Transverse colon (tissue), 4 donors: ENCODE results near the gene MSANTD3. TPM values are rescaled to one million over a fixed set of nuclear protein-coding genes. Genes with fewer than 3 reads are reported as not detected.

ENCODE experiments used
- DNase-seq: peaks from one replicate; pipeline ENCODE4 v3.0.0-alpha.2; 2019
- H3K27ac ChIP-seq, 4 donors: fragments of 200-600 bp; sonication (generic); 2 replicates each; pipeline ENCODE4 v1.5.1; 2016 to 2018; ENCODE audit warnings: inconsistent platforms in 4 of 4
- H3K27me3 ChIP-seq: fragments of 200-600 bp; sonication (generic); 2 replicates; pipeline ENCODE4 v1.5.1; 2017; ENCODE audit warnings: inconsistent platforms
- H3K36me3 ChIP-seq, 4 donors: fragments of 200-600 bp; sonication (generic); 2 replicates each; pipeline ENCODE4 v1.5.1; 2017 to 2019; ENCODE audit warnings: inconsistent platforms in 4 of 4
- H3K4me1 ChIP-seq, 4 donors: fragments of 200-600 bp; sonication (generic); 2 replicates each; pipeline ENCODE4 v1.5.1; 2017 to 2020; ENCODE audit warnings: inconsistent platforms in 4 of 4
- H3K4me3 ChIP-seq, 4 donors: fragments of 200-600 bp; sonication (generic); 1 replicate in 1 of 4; 2 replicates in 3 of 4; pipeline versions ENCODE4 v1.5.1 to v1.6.1; 2017 to 2019; ENCODE audit warnings: inconsistent platforms in 4 of 4
- H3K9me3 ChIP-seq, 2 donors: fragments of 200-600 bp; sonication (generic); 2 replicates each; pipeline ENCODE4 v1.5.1; 2017 to 2019; ENCODE audit warnings: inconsistent platforms in 2 of 2
- EP300 ChIP-seq: sonication (generic); formaldehyde crosslinking; IDR thresholded peaks from one replicate; pipeline ENCODE4 v1.6.1; 2017; ENCODE audit warnings: antibody characterized with exemption, low read depth
- POLR2A ChIP-seq: fragments of 450-650 bp; IDR thresholded peaks from one replicate; pipeline ENCODE4 v1.6.1; 2016; ENCODE audit warnings: antibody characterized with exemption, mild to moderate bottlenecking, moderate library complexity
- POLR2AphosphoS5 ChIP-seq, 3 donors: sonication (generic); formaldehyde crosslinking; IDR thresholded peaks; one replicate each; pipeline ENCODE4 v1.6.1; 2016; ENCODE audit warnings: antibody characterized with exemption in 3 of 3
- WGBS, 2 donors: methylation state at CpG; one replicate each; pipeline ENCODE4 v1.1.5; 2018; ENCODE audit warnings: low coverage in 1 of 2; 5-methylcytosine and 5-hydroxymethylcytosine counted together
- in situ Hi-C, 4 donors: fragments of 200-750 bp; cut with MboI; loops; one replicate each; pipeline versions ENCODE4 v1.15.0 to v1.15.1; 2017; ENCODE audit warnings: low sequenced_read_pairs in 3 of 4, low pct_ligation_motif_present in 1 of 4, low pct_unique_long_range_greater_than_20kb in 1 of 4
- intact Hi-C: fragments of 100-400 bp; cut with DNase I; formaldehyde crosslinking; loops from one replicate; pipeline ENCODE4 v1.15.1; 2023; ENCODE audit warnings: low total_unique reads
- total RNA-seq, 4 donors: library from RNA; depleted of rRNA; stranded (reverse); fragments of >200 nt; gene quantifications; one replicate each; pipeline ENCODE4 v1.1.0, GENCODE V29; 2016
- TF ChIP-seq, protein P1 (sequence below), 5 experiments: fragments of 200-600 bp in 3 of 5; fragments of 450-650 bp in 2 of 5; sonication (generic) in 3 of 5; IDR thresholded peaks; 1 replicate in 2 of 5; 2 replicates in 3 of 5; pipeline ENCODE4 v1.5.1; 2016 to 2017; ENCODE audit warnings: antibody characterized with exemption in 5 of 5, inconsistent platforms in 3 of 5, mild to moderate bottlenecking in 2 of 5, moderate library complexity in 1 of 5

MSANTD3 gene
- total RNA-seq, 4 donors from 2014 or later = 7.1 to 26.3 (median 10.5) TPM

DNA sequence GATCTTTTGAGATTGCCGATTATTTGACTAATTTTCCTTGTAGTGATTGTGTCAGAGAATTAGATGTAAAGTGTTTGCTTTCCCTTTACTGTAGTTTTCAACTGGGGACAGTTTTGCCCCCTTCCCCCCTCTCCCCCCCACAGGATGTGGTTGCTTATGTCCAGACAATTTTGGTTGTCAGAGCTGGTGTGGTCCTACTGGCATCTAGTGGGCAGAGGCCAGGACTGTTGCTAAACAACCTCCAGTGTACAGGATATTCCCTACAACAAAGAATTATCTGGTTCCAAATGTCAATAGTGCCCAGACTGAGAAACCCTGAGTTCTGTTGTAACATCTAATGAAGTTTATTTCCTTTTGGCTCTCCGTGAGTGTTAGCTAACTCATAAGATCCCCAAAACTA is 66.0 kb downstream of the MSANTD3 start:
- 71 to 81% methylated on average over 2 of the region's 2 CpGs for WGBS, 2 donors
- no peaks in the 10 kb centered on the region for H3K36me3 ChIP-seq
- no peaks in the 10 kb centered on the region for H3K4me1 ChIP-seq
- in situ Hi-C loops = no loop called here
- no peak for DNase-seq
- intact Hi-C loops = no loop called here
- TF ChIP-seq POLR2AphosphoS5 (IDR thresholded peaks at IDR 0.05) (no peak), EP300 (no peak), POLR2A (no peak)
- TF ChIP-seq, protein P1, sequence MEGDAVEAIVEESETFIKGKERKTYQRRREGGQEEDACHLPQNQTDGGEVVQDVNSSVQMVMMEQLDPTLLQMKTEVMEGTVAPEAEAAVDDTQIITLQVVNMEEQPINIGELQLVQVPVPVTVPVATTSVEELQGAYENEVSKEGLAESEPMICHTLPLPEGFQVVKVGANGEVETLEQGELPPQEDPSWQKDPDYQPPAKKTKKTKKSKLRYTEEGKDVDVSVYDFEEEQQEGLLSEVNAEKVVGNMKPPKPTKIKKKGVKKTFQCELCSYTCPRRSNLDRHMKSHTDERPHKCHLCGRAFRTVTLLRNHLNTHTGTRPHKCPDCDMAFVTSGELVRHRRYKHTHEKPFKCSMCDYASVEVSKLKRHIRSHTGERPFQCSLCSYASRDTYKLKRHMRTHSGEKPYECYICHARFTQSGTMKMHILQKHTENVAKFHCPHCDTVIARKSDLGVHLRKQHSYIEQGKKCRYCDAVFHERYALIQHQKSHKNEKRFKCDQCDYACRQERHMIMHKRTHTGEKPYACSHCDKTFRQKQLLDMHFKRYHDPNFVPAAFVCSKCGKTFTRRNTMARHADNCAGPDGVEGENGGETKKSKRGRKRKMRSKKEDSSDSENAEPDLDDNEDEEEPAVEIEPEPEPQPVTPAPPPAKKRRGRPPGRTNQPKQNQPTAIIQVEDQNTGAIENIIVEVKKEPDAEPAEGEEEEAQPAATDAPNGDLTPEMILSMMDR (IDR thresholded peaks at IDR 0.05) = no peak
- no peaks in the 10 kb centered on the region for H3K27me3 ChIP-seq
- no peaks in the 10 kb centered on the region for H3K9me3 ChIP-seq
- no peak overlapping the region for H3K4me3 ChIP-seq
- no peak overlapping the region for H3K27ac ChIP-seq

DNA sequence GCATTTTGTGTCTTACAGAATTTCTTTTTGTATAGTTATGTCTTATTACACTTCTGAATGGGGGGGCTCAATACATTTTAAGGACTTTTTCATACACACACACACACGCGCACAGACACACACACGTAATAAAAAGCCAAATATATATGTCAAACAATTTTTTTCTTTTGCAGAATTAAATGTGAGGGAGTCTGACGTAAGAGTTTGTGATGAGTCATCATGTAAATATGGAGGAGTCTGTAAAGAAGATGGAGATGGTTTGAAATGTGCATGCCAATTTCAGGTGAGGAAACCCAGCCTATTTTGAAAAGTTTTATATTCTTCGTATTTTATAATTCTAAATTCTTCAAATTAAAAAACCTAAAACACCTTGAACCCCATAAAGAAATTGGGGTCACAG is 71.6 kb downstream of the MSANTD3 start:
- intact Hi-C loops = no loop called here
- WGBS, 2 donors = 77 to 86% methylated on average over 5 of the region's 5 CpGs
- Histone ChIP-seq H3K4me1 (no peaks in the 10 kb centered on the region), H3K27ac (no peak overlapping the region), H3K27me3 (no peaks in the 10 kb centered on the region), H3K9me3 (no peaks in the 10 kb centered on the region), H3K36me3 (no peaks in the 10 kb centered on the region), H3K4me3 (no peak overlapping the region)
- in situ Hi-C loops = no loop called here
- no peak for DNase-seq
- TF ChIP-seq, protein P1 (IDR thresholded peaks at IDR 0.05) = no peak
- TF ChIP-seq POLR2A (no peak), POLR2AphosphoS5 (IDR thresholded peaks at IDR 0.05) (no peak), EP300 (no peak)

DNA sequence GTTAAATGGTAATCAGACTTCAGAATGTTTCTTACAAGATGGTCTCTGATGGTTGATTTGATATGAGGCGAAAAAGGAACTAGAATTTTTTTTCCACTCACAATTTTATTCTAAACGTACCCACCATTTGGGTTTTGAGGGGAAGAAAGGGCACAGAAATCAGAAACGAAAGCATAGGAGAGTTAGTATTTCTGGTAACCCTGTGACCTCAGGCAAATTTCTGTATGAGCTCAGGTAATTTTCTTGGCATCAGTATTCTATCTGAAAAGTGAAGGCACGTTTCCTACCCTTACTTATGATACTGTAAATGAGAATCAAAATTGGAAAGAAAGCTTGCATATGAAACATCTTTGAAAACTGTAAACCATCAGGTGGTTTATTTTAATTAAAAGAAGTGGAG is 72.5 kb downstream of the MSANTD3 start:
- Histone ChIP-seq H3K27me3 (no peaks in the 10 kb centered on the region), H3K4me1 (no peaks in the 10 kb centered on the region), H3K27ac (no peak overlapping the region), H3K4me3 (no peak overlapping the region), H3K9me3 (no peaks in the 10 kb centered on the region), H3K36me3 (no peaks in the 10 kb centered on the region)
- in situ Hi-C loops = no loop called here
- intact Hi-C loops = no loop called here
- WGBS, 2 donors = 62 to 77% methylated on average over 4 of the region's 4 CpGs
- TF ChIP-seq, protein P1 (IDR thresholded peaks at IDR 0.05) = no peak
- no peak for DNase-seq

DNA sequence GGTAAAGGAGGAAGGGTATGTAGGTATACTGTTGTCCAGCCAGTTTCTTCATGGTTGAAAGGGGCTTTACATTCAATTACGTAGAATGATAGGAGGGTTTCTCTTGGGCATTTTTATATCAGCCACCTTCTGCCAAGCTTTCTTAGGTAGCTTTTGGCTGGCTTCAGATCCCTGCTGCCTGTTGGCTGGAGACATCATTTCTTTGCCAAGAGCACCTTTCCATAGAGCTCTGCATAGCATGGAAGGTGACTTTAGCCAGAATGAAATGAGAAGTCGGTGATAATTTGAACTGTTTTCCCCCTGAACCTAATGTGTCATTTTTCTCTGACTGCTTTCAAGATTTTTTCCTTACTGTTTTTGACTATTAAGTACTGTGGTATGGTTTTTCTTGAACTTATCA is 72.9 kb downstream of the MSANTD3 start:
- Histone ChIP-seq H3K4me3 (no peak overlapping the region), H3K4me1 (no peaks in the 10 kb centered on the region), H3K9me3 (no peaks in the 10 kb centered on the region), H3K36me3 (no peaks in the 10 kb centered on the region), H3K27me3 (no peaks in the 10 kb centered on the region), H3K27ac (no peak overlapping the region)
- in situ Hi-C loops = no loop called here
- DNase-seq = no peak
- TF ChIP-seq, protein P1 (IDR thresholded peaks at IDR 0.05) = no peak
- TF ChIP-seq POLR2A (no peak), EP300 (no peak), POLR2AphosphoS5 (IDR thresholded peaks at IDR 0.05) (no peak)
- 92 to 100% methylated on average over 2 of the region's 2 CpGs for WGBS, 2 donors
- intact Hi-C loops = no loop called here

Other genes starting within 250 kb of the MSANTD3 start
- gene TEX10, start 74.2 kb upstream of the MSANTD3 start, total RNA-seq = 10 to 100 TPM in 3 of 4 donors, 1 to 10 TPM in 1; 8.7 to 16.8 (median 13.0) TPM
- not detected for gene TMEFF1, start 46.0 kb downstream of the MSANTD3 start, total RNA-seq
- gene CAVIN4, start 150.9 kb downstream of the MSANTD3 start, total RNA-seq = under 1 TPM in 2 of 4 donors, not detected in 2; 0.14 to 0.48 TPM